Endothelial cell of umbilical vein (primary cell): Measurements from ENCODE around the gene DCAF11. TPM values are rescaled to one million over a fixed set of nuclear protein-coding genes. Genes with fewer than 3 reads are reported as not detected.

ENCODE experiments used
- BruUV-seq: library from RNA; stranded (reverse); fragments of 400-500 nt; replicated peaks from 2 replicates; lab custom pipeline; 2021; lab: Mats Ljungman, UMichigan
- CTCF ChIA-PET: fragments of 300-600, 350-600 bp; sonication (Branson Sonifier 250); formaldehyde crosslinking; loops from one replicate; lab custom pipeline; 2021; ENCODE audit warnings: antibody characterized with exemption, inconsistent platforms; lab: Charles Lee
- POLR2A ChIA-PET: fragments of 300-600, 350-600 bp; sonication (Branson Sonifier 250); formaldehyde crosslinking; loops from one replicate; lab custom pipeline; 2021; ENCODE audit warnings: antibody characterized with exemption, inconsistent platforms; lab: Charles Lee
- DNase-seq: peaks from one replicate; pipeline ENCODE4 v3.0.0-alpha.2; 2011; ENCODE audit warnings: low read depth, low spot score
- FAIRE-seq: peaks from 2 replicates; lab custom pipeline; 2011; peaks lifted over from hg19 to GRCh38; lab: Jason Lieb, UNC
- H2AFZ ChIP-seq: 2 replicates; pipeline ENCODE4 v1.6.0; 2012; ENCODE audit warnings: low read depth, low read length, control low read depth, inconsistent platforms
- H3K27ac ChIP-seq: 2 replicates; pipeline ENCODE4 v1.5.1; 2011; ENCODE audit warnings: low read depth, mild to moderate bottlenecking, control low read depth, low read length, moderate library complexity; ENCODE audit not compliant: insufficient read depth
- H3K27me3 ChIP-seq, 2 experiments: 2 replicates each; pipeline versions ENCODE4 v1.6.0 to v1.6.1; 2011; ENCODE audit warnings: low read length in 2 of 2, mixed read lengths in 1 of 2; ENCODE audit not compliant: control insufficient read depth in 2 of 2, insufficient read depth in 2 of 2
- H3K36me3 ChIP-seq, 2 experiments: 2 replicates in 1 of 2; 3 replicates in 1 of 2; pipeline ENCODE4 v1.5.1; 2011; ENCODE audit warnings: low read length in 2 of 2, mild to moderate bottlenecking in 1 of 2, moderate library complexity in 1 of 2; ENCODE audit not compliant: control insufficient read depth in 2 of 2, insufficient read depth in 2 of 2; ENCODE audit errors: extremely low read depth in 1 of 2
- H3K4me1 ChIP-seq: 3 replicates; pipeline ENCODE4 v1.5.1; 2011; ENCODE audit warnings: mild to moderate bottlenecking, low read length; ENCODE audit not compliant: control insufficient read depth, insufficient read depth; ENCODE audit errors: extremely low read depth
- H3K4me2 ChIP-seq: 2 replicates; pipeline ENCODE4 v1.6.1; 2011; ENCODE audit warnings: low read length, control low read depth, mixed read lengths; ENCODE audit not compliant: insufficient read depth
- H3K4me3 ChIP-seq, 3 experiments: fragments of 200-600 bp in 1 of 3; sonication (generic), shearing (Covaris generic) in 1 of 3; replicated peaks in 1 of 3; 2 replicates each; pipeline ENCODE4 v1.5.1; 2011 to 2016; ENCODE audit warnings: control low read depth in 3 of 3, low read length in 3 of 3, mild to moderate bottlenecking in 2 of 3, inconsistent platforms in 1 of 3, low read depth in 1 of 3, moderate library complexity in 1 of 3; ENCODE audit not compliant: insufficient read depth in 1 of 3
- H3K79me2 ChIP-seq: 2 replicates; pipeline ENCODE4 v1.6.0; 2012; ENCODE audit warnings: low read length, inconsistent platforms; ENCODE audit not compliant: control insufficient read depth, insufficient read depth
- H3K9ac ChIP-seq: replicated peaks from 2 replicates; pipeline ENCODE3; 2011; ENCODE audit warnings: low read length, control low read depth; ENCODE audit not compliant: insufficient read depth; ENCODE audit errors: extremely low read depth
- H3K9me1 ChIP-seq: replicated peaks from 3 replicates; pipeline ENCODE4 v1.6.0; 2011; ENCODE audit warnings: mild to moderate bottlenecking, low read length; ENCODE audit not compliant: control insufficient read depth, insufficient read depth; ENCODE audit errors: extremely low read depth
- H3K9me3 ChIP-seq: replicated peaks from 2 replicates; pipeline ENCODE4 v1.5.1; 2012; ENCODE audit warnings: low read length, inconsistent platforms; ENCODE audit not compliant: control insufficient read depth, insufficient read depth
- H4K20me1 ChIP-seq: replicated peaks from 2 replicates; pipeline ENCODE3; 2011; ENCODE audit warnings: mild to moderate bottlenecking, low read length; ENCODE audit not compliant: control insufficient read depth, insufficient read depth; ENCODE audit errors: extremely low read depth
- EZH2 ChIP-seq: IDR thresholded peaks from 2 replicates; pipeline ENCODE4 v1.6.1; 2012; ENCODE audit warnings: borderline replicate concordance, low read depth, mild to moderate bottlenecking, moderate library complexity, low read length, inconsistent platforms; ENCODE audit not compliant: severe bottlenecking
- FOS ChIP-seq: IDR thresholded peaks from 2 replicates; pipeline ENCODE4 v1.6.1; 2011; ENCODE audit warnings: mild to moderate bottlenecking, low read length, moderate library complexity, borderline replicate concordance; ENCODE audit not compliant: insufficient read depth
- GATA2 ChIP-seq: IDR thresholded peaks from 2 replicates; pipeline ENCODE4 v1.7.0; 2011; ENCODE audit warnings: low read depth, mild to moderate bottlenecking, moderate library complexity, mixed read lengths, low read length; ENCODE audit not compliant: insufficient read length, insufficient read depth
- JUN ChIP-seq: IDR thresholded peaks from 2 replicates; pipeline ENCODE4 v1.6.1; 2011; ENCODE audit warnings: borderline replicate concordance, low read depth; ENCODE audit not compliant: insufficient read length, insufficient read depth
- MYC ChIP-seq: IDR thresholded peaks from one replicate; pipeline ENCODE4 v1.6.1; 2011; ENCODE audit warnings: mild to moderate bottlenecking, low read depth, low read length
- POLR2A ChIP-seq: IDR thresholded peaks from 2 replicates; pipeline ENCODE4 v1.6.1; 2012; ENCODE audit warnings: low read depth, mild to moderate bottlenecking, control low read depth, low read length
- POLR2AphosphoS5 ChIP-seq: IDR thresholded peaks from 2 replicates; pipeline ENCODE4 v1.6.1; 2012; ENCODE audit warnings: low read depth, mild to moderate bottlenecking, control low read depth, low read length, moderate library complexity; ENCODE audit not compliant: insufficient read depth
- dilution Hi-C: fragments of 300-500 bp; cut with MboI; formaldehyde crosslinking; loops from one replicate; pipeline ENCODE4 v1.15.0; 2019; ENCODE audit warnings: low sequenced_read_pairs; ENCODE audit not compliant: extremely low pct_ligation_motif_present
- intact Hi-C: fragments of 100-400 bp; cut with micrococcal nuclease; formaldehyde crosslinking; loops from one replicate; pipeline ENCODE4 v1.10.0; 2022
- polyA plus RNA-seq, 4 experiments: library from polyadenylated mRNA; depleted of rRNA in 3 of 4; stranded (reverse) in 3 of 4; unstranded in 1 of 4; fragments of >200 nt; gene quantifications; 2 replicates each; pipeline versions ENCODE4 v1.2.1 to v1.2.3, GENCODE V29; 2011 to 2012; ENCODE audit warnings: missing spikeins in 1 of 4
- total RNA-seq: library from RNA; stranded (reverse); gene quantifications from 2 replicates; pipeline ENCODE4 v1.2.3, GENCODE V29; 2021
- TF ChIP-seq, protein P1 (sequence below): IDR thresholded peaks from 2 replicates; pipeline ENCODE4 v1.6.1; 2011; ENCODE audit not compliant: insufficient read depth, insufficient read length
- TF ChIP-seq, protein P2 (sequence below), 2 donors: IDR thresholded peaks; 1 replicate in 1 of 2; 2 replicates in 1 of 2; pipeline ENCODE4 v1.5.1; 2011; ENCODE audit warnings: low read length in 2 of 2, mild to moderate bottlenecking in 2 of 2, moderate library complexity in 2 of 2, control low read depth in 1 of 2, inconsistent platforms in 1 of 2, low read depth in 1 of 2; ENCODE audit not compliant: insufficient read depth in 1 of 2; ENCODE audit errors: extremely low read depth in 1 of 2

Gene DCAF11
- total and polyA plus RNA-seq, 2 donors (not counting 3 experiments of a cell fraction or from before 2014, with no cell fraction given) = 37.3 to 38.5 TPM

GRCh38 chr14:24071836-24072430 is 42.6 kb upstream of the DCAF11 start:
- ChIA-PET POLR2A (no interaction called here), CTCF (interaction anchor here (1.1 kb wide), 1 partner anchor 14 kb away, joined by 3 read pairs; no protein-coding TSS in a partner anchor)
- no peaks in the 10 kb centered on the region for H3K27me3 ChIP-seq
- H3K9me1 ChIP-seq = no peaks in the 10 kb centered on the region
- no peak overlapping the region for H3K9ac ChIP-seq
- dilution Hi-C loops (no loop called here), intact Hi-C loops (no loop called here)
- H3K36me3 ChIP-seq = no peaks in the 10 kb centered on the region
- no peaks in the 10 kb centered on the region for H4K20me1 ChIP-seq
- TF ChIP-seq JUN (no peak), FOS (no peak), POLR2A (no peak), POLR2AphosphoS5 (no peak), GATA2 (no peak), EZH2 (no peak), MYC (no peak)
- TF ChIP-seq, protein P1, sequence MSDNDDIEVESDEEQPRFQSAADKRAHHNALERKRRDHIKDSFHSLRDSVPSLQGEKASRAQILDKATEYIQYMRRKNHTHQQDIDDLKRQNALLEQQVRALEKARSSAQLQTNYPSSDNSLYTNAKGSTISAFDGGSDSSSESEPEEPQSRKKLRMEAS = no peak
- TF ChIP-seq, protein P2, sequence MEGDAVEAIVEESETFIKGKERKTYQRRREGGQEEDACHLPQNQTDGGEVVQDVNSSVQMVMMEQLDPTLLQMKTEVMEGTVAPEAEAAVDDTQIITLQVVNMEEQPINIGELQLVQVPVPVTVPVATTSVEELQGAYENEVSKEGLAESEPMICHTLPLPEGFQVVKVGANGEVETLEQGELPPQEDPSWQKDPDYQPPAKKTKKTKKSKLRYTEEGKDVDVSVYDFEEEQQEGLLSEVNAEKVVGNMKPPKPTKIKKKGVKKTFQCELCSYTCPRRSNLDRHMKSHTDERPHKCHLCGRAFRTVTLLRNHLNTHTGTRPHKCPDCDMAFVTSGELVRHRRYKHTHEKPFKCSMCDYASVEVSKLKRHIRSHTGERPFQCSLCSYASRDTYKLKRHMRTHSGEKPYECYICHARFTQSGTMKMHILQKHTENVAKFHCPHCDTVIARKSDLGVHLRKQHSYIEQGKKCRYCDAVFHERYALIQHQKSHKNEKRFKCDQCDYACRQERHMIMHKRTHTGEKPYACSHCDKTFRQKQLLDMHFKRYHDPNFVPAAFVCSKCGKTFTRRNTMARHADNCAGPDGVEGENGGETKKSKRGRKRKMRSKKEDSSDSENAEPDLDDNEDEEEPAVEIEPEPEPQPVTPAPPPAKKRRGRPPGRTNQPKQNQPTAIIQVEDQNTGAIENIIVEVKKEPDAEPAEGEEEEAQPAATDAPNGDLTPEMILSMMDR (IDR thresholded peaks at IDR 0.05; ENCODE audit: extremely low read depth in 1 of 2, insufficient read depth in 1 of 2, low read depth in 1 of 2, low read length in 2 of 2) = no peak
- no peaks in the 10 kb centered on the region for H3K4me1 ChIP-seq
- no peak overlapping the region for H3K4me2 ChIP-seq
- H3K9me3 ChIP-seq = no peaks in the 10 kb centered on the region
- no peak for FAIRE-seq
- H3K27ac ChIP-seq = no peak overlapping the region
- H3K4me3 ChIP-seq = no peak overlapping the region
- no peaks in the 10 kb centered on the region for H3K79me2 ChIP-seq
- H2AFZ ChIP-seq = no peak overlapping the region
- no TSS peak for BruUV-seq
- no peak for DNase-seq
